ENCODE data around the gene EBF3.

EBF3 gene

DNA sequence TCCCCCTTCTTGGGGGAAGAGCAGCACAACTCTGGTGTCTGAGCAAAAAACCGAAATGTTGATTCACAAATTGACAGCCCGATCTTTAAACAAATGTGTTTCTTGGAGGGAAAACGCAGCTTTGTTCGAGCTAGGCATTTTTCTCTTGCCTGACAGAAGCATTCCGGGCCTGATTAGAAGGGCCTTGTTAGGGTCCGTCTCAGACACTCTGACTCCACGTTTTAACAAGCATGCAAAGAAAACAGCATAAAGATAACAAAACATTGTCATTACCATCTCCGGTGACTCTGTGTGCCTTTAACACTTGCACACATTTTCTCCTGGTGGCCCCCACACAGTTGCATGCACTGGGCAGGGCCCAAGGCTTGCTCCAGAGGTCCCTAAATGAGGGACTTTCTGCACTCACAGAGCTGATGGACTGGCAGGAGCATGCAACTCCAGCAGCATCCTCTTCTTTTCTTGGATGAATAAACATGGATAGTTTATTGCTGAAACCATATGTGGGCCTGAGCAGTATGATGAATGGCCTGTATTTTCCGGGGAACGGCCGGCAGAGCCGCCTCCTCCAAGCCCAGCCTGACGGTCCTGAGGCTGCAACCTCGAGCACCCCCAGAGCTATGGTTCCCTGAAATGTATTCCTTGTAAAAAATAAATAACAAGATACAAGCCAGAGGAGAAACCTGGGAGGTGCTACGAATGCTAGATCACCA is 50.9 kb downstream of the EBF3 start:
- no peak for DNase-seq (ENCODE audit: low read depth in 2 of 3, low spot score in 2 of 3)

DNA sequence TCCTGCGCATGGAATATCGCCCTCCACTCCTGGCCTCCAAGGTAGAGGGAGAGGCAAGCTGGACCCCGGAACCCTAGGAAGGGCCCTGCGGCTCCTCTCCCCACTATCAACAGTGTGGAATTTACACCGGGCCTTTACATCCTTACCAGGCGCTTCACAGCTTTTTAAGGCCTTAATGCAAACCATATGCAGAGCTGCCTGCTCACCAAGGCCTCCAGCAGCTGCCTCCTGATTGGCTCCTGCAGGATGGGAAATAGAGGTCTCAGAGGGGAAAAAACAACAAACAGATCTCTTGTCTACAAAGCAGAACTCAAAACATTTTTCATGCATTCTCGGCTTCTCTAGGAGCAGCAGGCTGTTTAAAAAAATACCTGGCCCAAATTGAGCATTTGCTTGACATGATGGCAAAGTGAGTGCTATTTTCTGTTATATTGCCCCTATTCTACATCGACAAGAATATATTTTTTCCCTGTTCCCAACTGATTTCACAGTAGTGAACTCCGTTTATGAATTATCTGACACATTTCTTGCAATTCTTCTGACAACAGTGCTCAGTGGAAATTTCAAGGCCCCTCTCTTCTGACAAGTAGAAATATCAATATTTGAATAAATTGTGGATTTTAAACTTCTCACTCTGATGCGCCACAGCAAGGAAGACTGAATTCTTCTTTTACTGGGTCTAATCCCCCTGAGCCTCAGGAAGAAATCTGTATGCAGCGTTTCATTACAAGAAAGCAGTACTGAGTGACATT is 51.7 kb downstream of the EBF3 start:
- no peak for DNase-seq (ENCODE audit: low read depth in 2 of 3, low spot score in 2 of 3)

DNA sequence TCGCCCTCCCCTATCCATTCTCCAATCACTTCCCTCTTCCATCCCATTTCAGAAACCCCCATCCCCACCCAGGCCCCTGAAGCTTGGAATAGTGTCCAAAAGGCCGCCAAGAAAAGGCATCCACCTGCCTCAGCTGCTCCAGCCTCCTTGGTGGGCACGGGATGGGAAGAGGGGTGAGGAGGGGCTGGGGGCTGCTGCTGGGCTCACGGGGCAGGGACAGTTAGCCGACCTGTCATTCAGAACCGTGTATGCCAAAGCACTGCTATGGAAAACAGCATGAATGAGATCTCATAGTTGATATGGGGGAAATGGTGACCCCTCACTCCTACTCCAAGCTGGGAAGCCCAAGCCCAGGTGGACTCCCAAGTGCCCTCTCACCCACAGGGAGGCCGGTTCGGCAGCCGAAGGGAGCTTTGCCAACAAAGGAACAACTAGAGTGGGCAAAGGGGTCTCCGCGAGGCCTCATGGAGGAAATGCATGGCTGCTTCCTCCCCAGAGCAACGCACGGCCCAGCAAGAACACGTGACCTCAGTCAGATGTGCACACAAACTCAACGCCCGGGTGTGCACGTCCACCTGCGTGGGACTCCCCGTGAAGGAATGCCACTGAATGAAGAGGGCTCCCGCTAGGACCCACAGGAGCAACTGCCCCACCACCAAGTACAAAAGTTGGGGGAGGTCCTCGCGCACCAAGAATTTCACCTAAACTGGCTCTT is 52.5 kb downstream of the EBF3 start:
- DNase-seq (ENCODE audit: low read depth in 2 of 3, low spot score in 2 of 3): no peak

DNA sequence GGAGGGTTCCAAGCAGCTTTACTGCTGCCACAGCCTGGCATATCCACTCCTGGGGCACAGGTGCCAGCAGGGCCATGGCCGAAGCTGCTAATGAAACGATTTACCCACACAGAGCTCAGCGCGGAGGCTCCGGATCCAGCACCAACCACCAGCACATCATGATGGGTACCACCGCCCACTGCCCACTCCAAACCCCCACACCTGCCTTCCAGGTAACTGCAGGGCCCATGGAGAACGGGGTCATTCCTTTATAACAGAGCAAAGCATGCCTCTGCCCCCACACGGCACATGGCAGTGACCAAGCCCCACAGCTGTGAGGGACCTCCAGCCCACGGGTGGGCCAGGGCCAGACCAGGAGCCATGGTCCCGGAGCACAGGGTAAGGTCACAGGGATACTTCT is 53.2 kb downstream of the EBF3 start:
- DNase-seq (ENCODE audit: low read depth in 2 of 3, low spot score in 2 of 3): no peak

DNA sequence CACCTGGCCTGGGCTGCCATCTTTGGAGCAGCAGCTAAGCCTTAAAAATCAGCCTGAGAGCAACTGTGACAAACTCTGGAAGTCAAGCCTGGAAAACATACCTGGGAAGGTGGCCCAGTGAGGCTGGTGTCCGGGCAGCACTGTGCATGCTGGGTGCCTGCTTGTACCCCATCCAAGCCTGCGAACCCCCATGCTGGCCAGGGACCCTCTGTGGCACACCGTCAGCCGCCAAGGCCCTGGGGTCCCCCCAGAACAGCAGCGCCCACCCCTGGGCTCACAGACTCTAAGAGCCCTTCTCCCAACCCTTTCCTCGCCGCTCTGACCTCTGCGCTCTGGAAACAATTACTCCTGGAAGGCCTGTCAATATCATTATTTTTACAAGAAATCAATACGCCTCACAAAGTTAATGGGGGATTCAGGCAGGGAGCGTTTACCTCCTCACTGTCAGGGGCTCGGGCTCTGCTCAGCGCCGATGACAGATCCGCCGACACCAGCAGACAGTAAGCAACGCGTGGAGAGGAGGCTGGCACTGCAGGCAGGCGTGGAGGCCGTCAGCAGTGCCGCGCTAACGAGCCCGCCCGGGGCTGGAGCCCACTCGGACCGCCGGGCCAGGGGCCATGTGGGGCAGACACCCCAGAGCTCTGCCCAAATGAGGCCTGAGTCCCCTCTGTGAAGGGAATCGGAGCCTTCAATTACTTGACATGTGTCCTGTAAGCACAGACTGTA is 54.4 kb downstream of the EBF3 start:
- no peak for DNase-seq (ENCODE audit: low read depth in 2 of 3, low spot score in 2 of 3)

DNA sequence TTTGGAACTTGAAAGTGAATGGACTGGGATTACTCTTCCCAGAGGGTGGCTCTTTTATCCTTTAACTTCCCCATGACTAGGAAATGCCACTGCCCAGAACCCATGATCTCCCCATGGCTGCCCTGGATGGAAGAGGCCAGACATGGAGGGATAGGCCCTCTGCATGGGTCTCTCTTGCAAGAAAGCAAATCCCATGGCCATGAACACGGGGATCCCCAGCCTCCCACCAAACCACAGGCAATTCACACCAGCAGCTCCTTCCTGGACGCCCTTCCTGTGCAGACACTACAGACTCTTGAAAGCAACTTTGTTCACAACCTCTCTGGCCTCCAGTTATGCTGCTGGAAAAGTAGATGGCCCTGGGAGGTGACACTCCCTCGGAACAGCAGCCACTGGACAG is 55.0 kb downstream of the EBF3 start:
- DNase-seq (ENCODE audit: low read depth in 2 of 3, low spot score in 2 of 3): no peak

DNA sequence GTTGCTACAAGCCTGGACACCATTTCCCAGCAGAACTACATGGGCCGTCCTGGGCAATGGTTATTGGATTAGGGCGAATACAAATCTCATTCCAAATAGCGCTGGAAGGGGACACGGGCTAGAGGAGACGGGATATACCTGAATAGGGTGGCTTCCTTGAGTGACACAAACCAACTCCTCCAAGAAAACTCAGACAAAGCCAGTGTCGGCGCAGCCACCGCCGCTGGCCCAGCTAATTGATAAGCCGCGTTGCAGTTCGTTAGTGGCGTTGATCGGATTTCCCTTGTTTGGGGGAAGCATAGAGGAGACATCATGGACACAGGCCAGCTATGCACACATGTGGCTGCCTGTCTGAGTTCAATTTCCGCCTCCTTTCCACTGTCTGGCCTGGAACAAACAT is 55.7 kb downstream of the EBF3 start:
- no peak for DNase-seq (ENCODE audit: low read depth in 2 of 3, low spot score in 2 of 3)

DNA sequence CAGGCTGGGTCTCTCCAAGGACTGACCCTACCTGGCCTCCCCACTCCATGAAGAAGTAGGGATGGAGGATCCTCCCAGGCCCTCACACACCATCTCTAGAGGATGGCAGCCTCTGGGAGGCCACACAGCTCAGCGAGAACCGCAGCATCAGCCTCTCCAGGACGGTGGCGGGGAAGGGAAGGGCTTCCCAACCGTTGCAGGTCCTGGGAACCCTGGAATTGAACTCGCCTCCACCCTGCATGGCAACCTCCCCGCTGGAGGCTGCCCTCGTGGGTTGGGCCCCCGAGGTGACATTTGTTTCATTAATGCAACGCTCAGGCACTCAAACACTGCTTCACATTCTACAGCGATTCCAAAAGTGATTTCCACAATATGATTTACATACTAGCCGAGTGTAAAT is 58.5 kb downstream of the EBF3 start:
- DNase-seq (ENCODE audit: low read depth in 2 of 3, low spot score in 2 of 3): no peak

DNA sequence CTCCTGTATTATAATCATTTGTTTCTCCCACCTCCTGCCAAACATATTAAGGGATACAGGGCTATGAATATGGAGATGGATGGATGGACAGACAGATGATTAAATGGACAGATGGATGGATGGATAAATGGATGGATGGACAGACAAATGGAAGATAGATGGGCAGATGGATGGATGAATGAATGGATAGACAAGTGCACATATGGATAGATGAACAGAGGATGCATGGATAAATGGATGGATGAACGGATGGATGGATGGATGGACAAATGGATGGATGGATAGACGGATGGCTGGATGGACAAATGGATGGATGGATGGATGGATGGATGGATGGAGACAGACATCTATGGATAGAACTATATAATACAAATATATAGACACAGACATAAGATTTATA is 59.8 kb downstream of the EBF3 start:
- no peak for DNase-seq (ENCODE audit: low read depth in 2 of 3, low spot score in 2 of 3)

DNA sequence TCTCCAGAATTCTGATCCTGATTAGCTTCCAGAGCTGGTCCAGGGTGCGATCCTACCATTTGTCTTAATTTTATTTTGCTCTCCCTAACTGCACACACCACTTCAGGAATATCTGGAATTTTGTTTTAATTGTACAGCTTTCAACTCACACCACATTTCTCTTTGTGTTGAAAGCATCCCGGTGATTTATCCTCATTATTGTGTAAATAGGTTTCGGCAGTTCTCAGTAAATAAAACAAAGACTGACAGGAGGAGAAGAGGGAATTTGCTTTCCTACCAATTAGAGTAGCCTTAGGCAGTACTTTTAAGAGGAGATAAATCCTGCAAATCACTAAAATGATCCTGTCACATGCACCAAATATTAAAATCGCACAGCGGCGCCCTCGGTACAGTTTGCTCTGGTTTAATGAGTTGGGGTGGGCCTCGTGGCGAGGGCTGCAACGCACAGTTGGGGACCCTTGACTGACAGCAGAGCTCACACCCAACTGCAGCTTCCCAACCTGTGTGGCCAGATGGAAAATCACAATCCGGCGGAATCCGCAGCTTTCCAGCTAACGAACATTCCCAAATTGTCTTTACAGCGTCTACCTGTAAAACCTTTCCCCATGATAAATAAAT is 62.6 kb downstream of the EBF3 start:
- DNase-seq (ENCODE audit: low read depth in 2 of 3, low spot score in 2 of 3): no peak

DNA sequence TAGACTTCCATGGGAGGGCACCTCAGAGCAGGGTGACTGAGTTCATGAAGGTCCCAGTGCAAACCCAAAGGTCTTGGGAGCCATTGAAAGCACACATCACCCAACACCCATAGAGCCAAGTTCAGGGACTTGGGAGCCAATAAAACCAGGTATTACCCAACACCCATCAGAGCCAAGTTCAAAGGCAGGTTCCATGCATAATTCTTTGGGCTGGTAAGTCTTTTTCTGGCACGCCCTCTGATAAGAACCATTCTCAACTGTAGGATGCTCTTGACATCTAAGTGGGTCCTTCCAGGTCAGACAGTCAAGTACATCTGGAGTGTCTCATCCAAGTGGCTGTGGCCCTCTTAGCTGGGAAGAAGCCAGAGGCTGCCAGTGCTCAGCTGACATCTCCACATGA is 63.2 kb downstream of the EBF3 start:
- no peak for DNase-seq (ENCODE audit: low read depth in 2 of 3, low spot score in 2 of 3)

DNA sequence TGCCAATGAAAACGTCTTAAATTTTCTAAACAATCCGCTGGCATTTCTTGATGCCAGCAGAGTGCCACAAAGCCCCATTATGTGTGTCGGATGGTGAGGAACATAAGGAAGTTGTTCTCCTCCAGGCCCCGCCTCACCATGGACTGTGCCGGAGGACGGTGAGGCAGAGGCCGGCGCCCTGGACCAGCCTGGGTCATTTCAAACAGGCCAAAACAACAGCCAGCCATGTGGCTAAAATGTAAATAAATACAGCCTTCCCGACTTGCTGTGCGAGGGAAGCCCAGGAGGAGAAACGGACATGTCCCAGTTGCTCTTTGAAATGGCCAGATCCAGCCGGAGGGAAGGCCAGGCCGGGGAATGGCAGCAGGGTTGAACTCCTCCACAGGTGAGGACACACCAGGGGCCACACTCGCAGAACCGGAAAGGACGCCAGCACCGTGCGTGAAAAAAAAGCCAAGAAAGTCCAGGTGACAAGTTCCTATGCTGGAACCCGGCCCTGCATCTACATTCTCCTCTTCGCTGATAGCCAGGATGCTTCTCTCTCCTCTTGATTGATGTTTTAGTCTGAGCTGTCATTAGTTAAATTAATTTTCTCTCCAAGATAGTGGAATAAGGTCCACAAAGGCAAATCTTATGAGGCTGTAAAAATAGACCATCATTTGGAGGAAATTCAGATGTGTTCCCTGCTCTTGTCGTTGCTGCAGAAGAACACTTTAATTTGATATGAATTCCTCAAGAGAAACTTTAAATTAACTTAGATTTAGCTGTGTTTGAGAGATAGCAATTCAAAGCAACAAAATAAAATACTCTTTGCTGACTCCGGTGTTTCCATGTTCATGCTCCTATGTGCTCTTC is 64.6 kb downstream of the EBF3 start:
- DNase-seq (ENCODE audit: low read depth in 2 of 3, low spot score in 2 of 3): no peak

DNA sequence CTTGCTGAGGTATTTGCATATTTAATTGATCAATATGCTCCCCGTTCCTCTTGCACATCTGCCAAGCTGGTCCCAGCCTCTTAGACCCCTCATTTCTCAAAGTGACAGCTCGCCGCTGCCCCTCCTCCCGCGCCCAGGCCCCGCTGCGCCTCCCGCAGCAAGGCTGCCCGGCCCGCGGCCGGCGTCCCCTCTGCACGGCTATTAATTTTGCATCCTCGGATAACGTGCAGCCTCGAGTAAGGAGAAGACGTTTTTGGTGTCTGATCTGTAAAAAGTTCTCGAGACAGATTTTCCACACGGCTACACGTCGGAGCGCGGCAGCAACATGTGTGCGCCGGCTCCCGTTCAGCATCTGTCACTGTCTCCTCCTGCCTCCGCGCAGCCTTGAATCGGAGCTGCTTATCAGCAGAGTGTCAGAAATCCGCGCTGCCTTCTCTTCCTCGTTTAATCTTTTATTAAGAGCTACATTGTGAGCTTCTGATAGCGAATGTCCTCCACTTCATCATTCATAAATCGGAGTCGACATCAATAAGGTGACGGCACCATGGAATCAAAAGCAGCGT is 65.3 kb downstream of the EBF3 start:
- no peak for DNase-seq (ENCODE audit: low read depth in 2 of 3, low spot score in 2 of 3)

DNA sequence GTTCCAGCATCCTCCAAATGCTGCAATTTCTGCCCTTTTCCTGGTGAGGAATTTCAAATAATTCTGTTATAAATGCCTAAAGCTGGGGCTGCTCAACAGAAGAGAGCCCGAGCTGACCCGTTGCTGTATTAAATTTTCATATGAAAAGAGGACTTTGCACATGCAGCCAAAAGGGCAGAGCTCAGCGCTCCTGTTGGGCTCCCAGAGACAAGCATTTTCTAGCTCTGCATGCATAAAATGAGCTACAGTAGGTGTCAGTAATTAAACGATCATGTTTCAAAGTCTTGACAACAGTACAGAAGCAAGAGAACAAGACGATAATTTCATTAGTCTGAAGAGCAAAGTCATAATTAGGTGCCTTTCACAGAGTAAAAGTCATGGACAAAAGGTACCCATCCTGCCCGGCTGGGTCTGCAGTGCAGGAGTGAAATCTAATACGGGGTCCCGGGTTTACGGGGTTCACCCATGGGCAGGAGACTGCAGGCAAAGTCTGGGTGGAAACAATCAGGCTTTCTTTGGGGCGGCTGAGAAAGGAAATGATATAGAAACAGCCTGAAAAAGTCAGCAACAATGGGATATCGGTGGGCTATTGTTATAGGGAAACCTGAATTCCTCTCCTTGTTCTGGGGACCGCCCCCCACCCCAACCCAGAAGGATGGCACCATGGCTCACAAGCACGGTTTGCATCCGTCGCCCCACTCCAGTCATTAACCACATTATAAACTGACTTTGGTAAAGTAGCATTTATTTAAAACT is 66.0 kb downstream of the EBF3 start:
- no peak for DNase-seq (ENCODE audit: low read depth in 2 of 3, low spot score in 2 of 3)

DNA sequence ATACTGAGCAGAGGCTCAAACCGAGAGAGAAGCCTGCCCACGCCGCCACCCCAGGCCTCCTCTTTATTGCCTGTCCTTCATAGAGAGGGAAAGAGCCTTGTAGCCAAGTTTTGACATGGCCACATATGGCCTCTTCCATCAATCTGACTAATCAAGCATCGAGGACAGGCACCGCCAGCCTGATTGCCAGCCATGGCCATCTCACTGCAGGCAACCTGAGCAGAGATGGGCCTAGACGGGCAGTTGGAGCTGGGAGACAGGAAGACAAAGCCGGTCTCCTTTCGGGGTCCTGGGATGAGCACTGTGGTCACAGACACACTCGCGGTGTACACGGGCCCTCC is 67.2 kb downstream of the EBF3 start:
- no peak for DNase-seq (ENCODE audit: low read depth in 2 of 3, low spot score in 2 of 3)

DNA sequence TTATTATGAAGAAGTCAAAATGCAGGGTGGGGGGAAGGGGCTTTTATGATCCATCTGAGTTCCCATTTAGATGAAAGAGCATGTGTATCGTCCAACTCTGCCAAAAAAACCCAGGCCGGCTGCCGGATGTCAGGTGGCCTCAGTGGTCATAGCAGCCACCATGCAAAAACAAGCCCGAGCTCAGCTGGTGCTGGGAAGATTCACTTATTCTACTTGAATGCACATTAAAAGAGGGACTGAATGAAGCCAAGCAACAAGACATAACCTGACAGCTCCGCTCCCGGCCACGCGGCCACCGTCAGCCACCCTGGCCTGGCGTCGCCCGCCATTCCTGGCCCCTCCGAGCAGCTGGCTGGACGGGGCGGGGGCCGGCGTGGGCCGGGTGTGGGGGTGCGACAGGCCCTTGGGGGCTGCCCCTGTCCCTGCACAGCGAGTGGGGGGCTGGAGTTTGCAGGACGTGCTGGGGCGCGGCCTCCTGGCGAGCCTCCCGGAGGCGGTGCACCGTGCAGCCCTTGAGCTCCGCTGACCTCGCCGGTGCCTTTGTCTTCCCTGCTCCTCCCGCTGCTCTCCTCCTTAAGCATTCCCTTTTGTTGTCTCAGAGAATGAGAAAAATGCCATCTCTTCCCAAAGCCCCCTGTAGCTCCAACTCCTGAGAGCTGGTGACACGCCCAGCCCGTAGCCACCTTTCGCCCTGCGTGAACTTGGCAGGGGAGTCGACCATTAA is 67.8 kb downstream of the EBF3 start:
- no peak for DNase-seq (ENCODE audit: low read depth in 2 of 3, low spot score in 2 of 3)

DNA sequence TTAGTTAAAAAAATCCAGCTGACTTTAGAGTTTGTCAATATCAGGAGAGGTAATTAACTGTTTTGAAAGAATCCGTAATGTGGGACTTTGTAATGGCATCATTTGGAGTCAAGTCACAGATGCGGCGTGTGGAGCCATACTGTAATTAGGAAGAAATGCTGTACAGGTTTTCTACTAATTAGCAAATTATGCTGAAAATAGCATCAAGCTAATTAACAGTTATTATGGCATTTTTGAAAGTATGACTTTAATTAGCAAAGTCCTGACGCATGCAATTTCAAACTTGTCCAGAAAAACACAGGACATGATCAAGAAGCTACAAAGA is 68.3 kb downstream of the EBF3 start:
- no peak for DNase-seq (ENCODE audit: low read depth in 2 of 3, low spot score in 2 of 3)

DNA sequence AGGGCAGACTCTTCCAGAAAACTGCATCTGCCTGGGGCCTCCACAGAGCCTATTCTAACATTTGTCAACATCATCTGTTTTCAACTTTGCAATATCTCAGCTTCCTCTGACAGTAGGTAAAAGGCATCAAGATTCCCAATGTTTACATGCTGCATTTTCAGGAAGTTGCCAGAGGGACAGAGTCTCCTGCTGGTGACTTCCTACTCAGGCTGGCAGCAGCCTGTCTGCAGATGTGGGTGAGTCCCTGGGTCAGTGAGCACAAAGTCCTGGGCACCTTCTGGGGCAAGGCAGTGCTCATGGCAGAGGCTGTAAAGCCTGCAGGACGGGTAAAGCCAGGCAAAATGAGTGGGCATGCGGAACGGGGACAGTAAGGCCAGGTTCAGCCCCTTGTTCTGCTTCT is 69.4 kb downstream of the EBF3 start:
- DNase-seq (ENCODE audit: low read depth in 2 of 3, low spot score in 2 of 3): no peak
